Subcutaneous adipose tissue (tissue), 4 donors: ENCODE data around the gene NCS1. TPM values are rescaled to one million over a fixed set of nuclear protein-coding genes. Genes with fewer than 3 reads are reported as not detected.

Source experiments
- total RNA-seq, 4 donors: library from RNA; depleted of rRNA; stranded (reverse); fragments of >200 nt; gene quantifications; one replicate each; pipeline ENCODE4 v1.1.0, GENCODE V29; 2016
- TF ChIP-seq, protein P1 (sequence below): fragments of 450-650 bp; IDR thresholded peaks from one replicate; pipeline ENCODE4 v1.5.1; 2016; ENCODE audit warnings: low read depth, mild to moderate bottlenecking, control low read depth, antibody characterized with exemption, moderate library complexity

NCS1 gene
- total RNA-seq, 4 donors from 2014 or later: 0.19 to 4.4 (median 1.8) TPM

DNA sequence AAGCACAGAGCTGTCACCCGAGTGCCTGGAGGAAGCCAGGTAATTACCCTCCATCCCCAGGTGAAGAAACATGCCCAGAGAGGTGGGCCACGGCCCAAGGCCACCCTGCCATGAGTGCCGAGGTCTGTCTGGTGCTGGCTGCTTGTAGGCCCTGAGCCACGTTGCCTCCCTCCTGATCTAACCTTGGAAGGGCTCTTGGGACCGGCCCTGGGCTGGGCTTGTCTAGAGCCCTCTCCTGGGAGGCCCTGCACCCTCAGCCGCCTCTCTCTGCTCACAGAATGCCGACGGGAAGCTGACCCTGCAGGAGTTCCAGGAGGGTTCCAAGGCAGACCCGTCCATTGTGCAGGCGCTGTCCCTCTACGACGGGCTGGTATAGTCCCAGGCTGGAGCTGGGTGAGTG is 53.9 kb downstream of the NCS1 start:
- TF ChIP-seq, protein P1, sequence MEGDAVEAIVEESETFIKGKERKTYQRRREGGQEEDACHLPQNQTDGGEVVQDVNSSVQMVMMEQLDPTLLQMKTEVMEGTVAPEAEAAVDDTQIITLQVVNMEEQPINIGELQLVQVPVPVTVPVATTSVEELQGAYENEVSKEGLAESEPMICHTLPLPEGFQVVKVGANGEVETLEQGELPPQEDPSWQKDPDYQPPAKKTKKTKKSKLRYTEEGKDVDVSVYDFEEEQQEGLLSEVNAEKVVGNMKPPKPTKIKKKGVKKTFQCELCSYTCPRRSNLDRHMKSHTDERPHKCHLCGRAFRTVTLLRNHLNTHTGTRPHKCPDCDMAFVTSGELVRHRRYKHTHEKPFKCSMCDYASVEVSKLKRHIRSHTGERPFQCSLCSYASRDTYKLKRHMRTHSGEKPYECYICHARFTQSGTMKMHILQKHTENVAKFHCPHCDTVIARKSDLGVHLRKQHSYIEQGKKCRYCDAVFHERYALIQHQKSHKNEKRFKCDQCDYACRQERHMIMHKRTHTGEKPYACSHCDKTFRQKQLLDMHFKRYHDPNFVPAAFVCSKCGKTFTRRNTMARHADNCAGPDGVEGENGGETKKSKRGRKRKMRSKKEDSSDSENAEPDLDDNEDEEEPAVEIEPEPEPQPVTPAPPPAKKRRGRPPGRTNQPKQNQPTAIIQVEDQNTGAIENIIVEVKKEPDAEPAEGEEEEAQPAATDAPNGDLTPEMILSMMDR: no peak

DNA sequence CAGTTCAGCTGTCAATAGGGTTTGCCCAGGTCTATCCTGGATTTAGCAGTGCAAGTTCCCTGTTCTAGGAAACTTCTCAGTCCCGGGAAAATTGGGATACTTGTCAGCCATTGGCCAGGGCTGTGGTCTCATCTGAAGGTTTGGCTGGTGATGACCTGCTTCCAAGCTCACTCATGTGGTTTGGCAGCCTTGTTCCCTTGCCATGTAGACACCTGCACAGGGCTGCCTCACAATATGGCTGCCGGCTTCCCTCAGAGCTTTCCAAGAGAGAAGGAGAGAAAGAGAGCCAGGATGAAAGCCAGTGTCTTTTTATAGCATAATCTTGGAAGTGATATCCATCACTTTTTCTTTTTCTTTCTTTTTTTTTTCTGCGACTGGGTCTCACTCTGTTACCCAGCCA is 55.6 kb downstream of the NCS1 start:
- TF ChIP-seq, protein P1: no peak

DNA sequence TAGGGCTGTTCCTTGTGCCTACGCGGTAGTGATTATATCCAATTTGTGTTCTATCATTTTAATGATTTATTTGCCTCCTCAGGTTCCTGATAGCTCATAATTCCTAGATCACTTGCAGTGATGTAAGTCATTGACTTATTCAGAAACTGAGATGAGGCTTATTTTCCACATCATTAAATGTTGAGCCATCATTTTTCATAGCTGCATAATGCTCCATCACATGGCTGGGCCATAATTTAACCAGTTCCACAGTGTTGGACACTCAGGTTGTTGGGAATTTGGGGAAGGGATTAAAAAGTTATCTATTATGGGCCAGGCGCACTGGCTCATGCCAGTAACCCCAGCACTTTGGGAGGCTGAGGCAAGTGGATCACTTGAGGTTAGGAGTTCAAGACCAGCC is 57.6 kb downstream of the NCS1 start:
- TF ChIP-seq, protein P1: no peak

DNA sequence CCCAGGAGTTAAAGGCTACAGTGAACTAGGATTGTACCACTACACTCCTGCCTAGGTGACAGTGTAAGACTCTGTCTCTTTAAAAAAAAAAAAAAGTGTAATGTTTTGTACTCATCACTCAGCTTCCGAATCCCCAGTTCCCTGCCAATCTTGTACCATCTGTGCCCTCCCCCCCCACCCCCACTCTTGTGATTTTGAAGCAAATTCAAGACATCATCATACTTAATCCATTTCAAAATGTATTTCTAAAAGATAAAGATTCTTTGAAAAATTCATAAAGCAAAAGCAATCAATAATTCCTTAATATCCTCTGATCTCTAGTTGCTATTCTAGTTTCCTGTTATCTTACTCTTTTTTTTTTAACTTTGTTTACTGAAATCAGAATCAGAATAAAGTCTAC is 58.4 kb downstream of the NCS1 start:
- TF ChIP-seq, protein P1: no peak

DNA sequence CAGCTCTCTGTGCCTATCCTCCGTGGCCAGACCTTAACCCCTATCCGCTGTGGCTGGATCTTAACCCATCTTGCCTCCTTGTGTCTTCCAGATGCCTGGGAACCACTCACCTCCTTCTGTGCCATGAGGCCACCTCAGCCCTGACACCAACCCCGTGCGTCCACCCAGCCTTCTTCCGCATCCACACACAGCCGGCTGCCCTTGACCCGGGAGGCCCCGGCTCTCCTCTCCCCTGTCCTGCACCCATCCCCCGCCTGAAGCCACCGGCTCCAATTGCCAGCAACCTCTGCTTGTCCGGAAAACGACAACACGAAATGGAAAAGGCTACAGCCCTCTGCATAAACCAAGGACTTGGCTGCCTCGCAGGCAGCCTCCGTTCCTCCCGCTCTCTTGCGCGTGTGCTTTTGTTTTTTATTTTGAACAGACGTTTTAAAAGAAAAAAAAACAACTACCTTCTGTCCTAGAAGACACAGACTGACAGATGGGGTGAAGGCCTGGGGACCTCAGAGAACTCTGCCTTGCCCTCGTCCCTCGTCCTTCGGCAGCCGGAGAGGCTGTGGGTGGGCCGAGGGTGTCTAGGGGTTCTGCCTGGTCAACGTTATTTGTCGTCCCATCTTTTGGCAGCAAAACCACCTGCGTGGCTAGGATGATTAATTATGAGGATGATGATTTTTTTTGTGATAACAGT is 60.8 kb downstream of the NCS1 start:
- TF ChIP-seq, protein P1: no peak

DNA sequence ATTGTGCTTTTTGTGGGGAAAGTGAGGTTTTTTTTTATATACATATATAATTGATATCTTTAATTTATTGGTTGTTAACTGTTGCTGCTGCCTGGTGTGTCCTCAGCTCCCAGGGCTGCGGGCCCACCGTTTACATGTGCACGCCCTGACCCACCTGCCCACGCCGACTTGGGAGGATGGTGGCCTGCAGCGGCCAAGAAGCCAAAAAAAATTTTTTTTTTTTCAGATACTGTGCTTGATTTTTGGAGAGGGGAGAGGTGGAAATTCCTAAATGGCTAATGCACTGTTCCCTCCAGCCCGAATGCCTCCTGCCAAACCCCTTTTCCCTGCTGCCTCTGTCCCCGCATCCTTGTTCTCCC is 61.4 kb downstream of the NCS1 start:
- TF ChIP-seq, protein P1: no peak

- TF ChIP-seq, protein P1: no peak
These were observed 62.4 kb downstream of the NCS1 start for GRCh38 chr9:130234340-130235260.
